KMS-11 (cell line): Measurements from ENCODE around the gene FBH1.
A peak's percentile ranks its signal among the peaks of the same experiment; 100 is the strongest.

Experiments used
- H2AFZ ChIP-seq: fragments of 200-600 bp; sonication (generic); 2 replicates; pipeline ENCODE4 v1.6.1; 2016; ENCODE audit warnings: antibody characterized with exemption, mixed run types, low read depth
- H3K27ac ChIP-seq: fragments of 200-600 bp; sonication (generic); 2 replicates; pipeline ENCODE4 v1.6.1; 2016; ENCODE audit warnings: mild to moderate bottlenecking, mixed run types
- H3K27me3 ChIP-seq: fragments of 200-600 bp; sonication (generic); 2 replicates; pipeline ENCODE4 v1.6.1; 2017; ENCODE audit warnings: mild to moderate bottlenecking, low read depth, mixed run types, moderate library complexity; ENCODE audit not compliant: insufficient read depth
- H3K36me3 ChIP-seq: fragments of 200-600 bp; sonication (generic); 2 replicates; pipeline ENCODE4 v1.6.1; 2017; ENCODE audit warnings: mild to moderate bottlenecking, mixed run types; ENCODE audit not compliant: insufficient read depth
- H3K4me1 ChIP-seq: fragments of 200-600 bp; sonication (generic); 2 replicates; pipeline ENCODE4 v1.6.1; 2016; ENCODE audit warnings: mild to moderate bottlenecking, low read depth, mixed run types; ENCODE audit not compliant: poor library complexity, severe bottlenecking
- H3K4me2 ChIP-seq: fragments of 200-600 bp; sonication (generic); 2 replicates; pipeline ENCODE4 v1.7.0; 2016; ENCODE audit warnings: mild to moderate bottlenecking, mixed run types
- H3K4me3 ChIP-seq: fragments of 200-600 bp; sonication (generic); IDR thresholded peaks from 2 replicates; pipeline ENCODE4 v1.6.1; 2017; ENCODE audit warnings: low read depth, low read length, mixed read lengths; ENCODE audit not compliant: insufficient read depth
- H3K79me2 ChIP-seq: fragments of 200-600 bp; sonication (generic); 2 replicates; pipeline ENCODE4 v1.6.1; 2016; ENCODE audit warnings: low read depth, mixed run types; ENCODE audit not compliant: insufficient read depth
- H3K9ac ChIP-seq: fragments of 200-600 bp; sonication (generic); 2 replicates; pipeline ENCODE4 v1.6.1; 2016; ENCODE audit warnings: mild to moderate bottlenecking, mixed run types
- H4K20me1 ChIP-seq: fragments of 200-600 bp; sonication (generic); 2 replicates; pipeline ENCODE4 v1.6.1; 2016; ENCODE audit warnings: mild to moderate bottlenecking, mixed run types; ENCODE audit not compliant: insufficient read depth
- TF ChIP-seq, protein P1 (sequence below): fragments of 200-600 bp; sonication (generic); conservative IDR thresholded peaks from 2 replicates; pipeline ENCODE4 v1.6.1; 2017; ENCODE audit warnings: low read depth, mild to moderate bottlenecking, antibody characterized with exemption, low read length, moderate library complexity, mixed read lengths

Gene FBH1

DNA sequence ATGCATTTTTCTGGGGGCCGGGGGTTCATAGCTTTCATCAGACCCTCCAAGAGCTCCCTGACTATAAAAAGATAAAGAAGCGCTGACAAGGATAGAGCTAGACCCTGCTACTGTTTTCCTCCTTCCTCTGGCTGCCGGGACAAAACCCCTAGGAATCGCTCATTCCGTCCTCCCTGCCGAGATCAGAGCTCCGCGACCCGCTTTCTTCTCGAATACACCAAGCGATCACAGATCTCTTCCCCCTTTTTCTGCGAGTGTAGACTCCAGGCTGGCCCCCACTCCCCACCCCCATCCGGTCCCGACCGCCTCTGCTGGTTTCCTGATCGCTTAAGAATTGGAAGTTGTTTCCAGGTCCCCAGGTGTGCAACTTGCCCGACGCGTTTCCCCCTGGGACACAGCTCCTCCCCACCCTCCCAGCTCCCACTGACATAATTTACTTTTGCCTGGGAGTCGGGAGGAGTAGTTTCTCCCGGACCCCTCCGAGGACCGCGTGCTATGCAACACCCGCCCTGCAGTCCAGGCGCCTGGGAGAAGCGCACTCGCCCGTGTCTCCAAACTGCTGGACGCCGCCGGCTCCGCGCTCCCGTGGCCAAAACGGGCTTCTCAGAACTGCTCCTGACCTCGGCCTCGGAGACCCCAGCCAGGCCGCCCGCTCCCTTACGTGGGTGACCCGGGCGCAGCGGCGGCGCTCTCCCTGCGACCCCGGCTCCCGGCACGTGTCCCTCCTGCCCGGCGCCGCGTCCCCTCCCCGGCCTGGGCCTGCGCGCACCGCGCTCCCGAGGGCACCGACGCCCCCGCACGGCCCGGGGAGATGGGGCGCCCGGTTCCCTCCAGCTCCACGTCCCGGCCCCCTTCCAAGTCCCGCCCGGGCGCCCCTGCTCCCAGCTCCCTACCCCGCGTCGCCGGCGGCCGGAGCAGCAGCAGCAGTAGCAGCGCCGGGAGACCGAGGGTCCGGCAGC is 86.7 kb downstream of the FBH1 start:
- Histone ChIP-seq H3K27ac (peak overlapping the region; percentile 92), H3K9ac (peak overlapping the region; percentile 95)

DNA sequence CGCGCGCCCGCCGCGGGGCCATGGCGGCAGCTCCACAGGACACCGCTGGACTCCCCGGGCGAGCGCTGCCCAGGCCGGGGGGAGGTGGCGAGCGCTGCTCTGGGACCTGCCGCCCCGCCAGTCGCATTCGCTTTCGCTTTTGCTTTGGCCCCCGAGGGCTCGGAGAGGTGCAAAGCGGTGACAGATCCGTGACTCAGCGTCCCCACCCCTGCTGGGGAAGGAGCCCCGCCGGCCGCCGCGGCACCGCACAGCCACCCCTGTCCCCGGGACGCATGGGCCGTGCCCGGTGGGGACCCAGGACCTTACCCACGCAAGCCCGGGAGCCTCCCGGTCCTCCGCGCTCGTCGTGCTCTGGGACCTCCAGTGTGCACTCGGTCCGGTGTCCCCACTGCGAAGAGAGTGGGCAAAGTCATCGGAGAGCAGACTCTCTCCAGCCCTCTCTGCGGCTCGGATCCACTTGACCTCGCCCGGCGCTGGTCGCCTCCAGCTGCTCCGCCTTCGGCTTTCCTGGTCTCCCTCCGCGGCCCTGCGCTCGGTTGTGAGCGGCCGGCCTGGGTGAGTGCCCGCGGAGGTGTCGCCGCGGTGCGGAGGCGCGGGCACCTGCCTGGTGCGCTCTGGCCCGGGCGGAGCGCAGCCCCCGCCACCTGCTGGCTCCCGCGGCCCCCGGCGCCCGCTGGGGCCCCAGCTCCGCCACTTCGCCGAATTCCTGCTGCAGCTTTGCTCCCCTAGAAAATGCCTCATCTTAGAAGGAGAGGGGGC is 87.6 kb downstream of the FBH1 start, which contains the start of gene IL15RA:
Gene IL15RA (minus strand): TSS at position 73 of the 759 bp plus-strand sequence. CDS start 51 bp downstream, at position 22.
- H3K4me1 ChIP-seq: peaks cover 33% of the 10 kb centered on the region
- H3K4me2 ChIP-seq: peak within 1 kb of the TSS; percentile 93
- no peak within 1 kb of the TSS for H3K4me3 ChIP-seq
- H3K27me3 ChIP-seq: no peaks in the 10 kb centered on the region
- peaks cover 35% of the 10 kb centered on the region for H3K79me2 ChIP-seq
- no peaks in the 10 kb centered on the region for H3K36me3 ChIP-seq
- peak within 1 kb of the TSS; percentile 95 for H3K9ac ChIP-seq
- peak within 1 kb of the TSS; percentile 92 for H3K27ac ChIP-seq
- TF ChIP-seq, protein P1, sequence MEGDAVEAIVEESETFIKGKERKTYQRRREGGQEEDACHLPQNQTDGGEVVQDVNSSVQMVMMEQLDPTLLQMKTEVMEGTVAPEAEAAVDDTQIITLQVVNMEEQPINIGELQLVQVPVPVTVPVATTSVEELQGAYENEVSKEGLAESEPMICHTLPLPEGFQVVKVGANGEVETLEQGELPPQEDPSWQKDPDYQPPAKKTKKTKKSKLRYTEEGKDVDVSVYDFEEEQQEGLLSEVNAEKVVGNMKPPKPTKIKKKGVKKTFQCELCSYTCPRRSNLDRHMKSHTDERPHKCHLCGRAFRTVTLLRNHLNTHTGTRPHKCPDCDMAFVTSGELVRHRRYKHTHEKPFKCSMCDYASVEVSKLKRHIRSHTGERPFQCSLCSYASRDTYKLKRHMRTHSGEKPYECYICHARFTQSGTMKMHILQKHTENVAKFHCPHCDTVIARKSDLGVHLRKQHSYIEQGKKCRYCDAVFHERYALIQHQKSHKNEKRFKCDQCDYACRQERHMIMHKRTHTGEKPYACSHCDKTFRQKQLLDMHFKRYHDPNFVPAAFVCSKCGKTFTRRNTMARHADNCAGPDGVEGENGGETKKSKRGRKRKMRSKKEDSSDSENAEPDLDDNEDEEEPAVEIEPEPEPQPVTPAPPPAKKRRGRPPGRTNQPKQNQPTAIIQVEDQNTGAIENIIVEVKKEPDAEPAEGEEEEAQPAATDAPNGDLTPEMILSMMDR: no peak
- H2AFZ ChIP-seq: peak within 1 kb of the TSS; percentile 92
- no peaks in the 10 kb centered on the region for H4K20me1 ChIP-seq

More for the DNA sequence above, 86.7 kb downstream of the FBH1 start:
- H3K27me3 ChIP-seq: no peaks in the 10 kb centered on the region
- H3K4me3 ChIP-seq: no peak overlapping the region
- H3K36me3 ChIP-seq: no peaks in the 10 kb centered on the region
- peak overlapping the region; percentile 92 for H2AFZ ChIP-seq
- peaks cover 44% of the 10 kb centered on the region for H3K79me2 ChIP-seq
- H3K4me2 ChIP-seq: peak overlapping the region; percentile 93
- peaks cover 33% of the 10 kb centered on the region for H3K4me1 ChIP-seq
- TF ChIP-seq, protein P1: no peak
- H4K20me1 ChIP-seq: no peaks in the 10 kb centered on the region

DNA sequence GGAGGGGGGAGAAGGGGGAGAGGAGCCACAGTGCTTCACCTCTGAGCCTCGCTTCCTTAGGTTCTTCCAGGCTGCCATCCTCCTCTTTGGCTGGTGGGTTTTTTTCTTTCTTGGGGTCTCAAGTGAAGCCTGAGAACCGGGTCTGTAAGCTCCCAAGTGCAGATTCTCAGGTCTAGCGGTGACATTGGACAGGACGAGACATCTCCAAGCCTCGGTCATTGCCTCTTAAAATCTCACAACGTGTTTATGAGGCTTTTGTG is 88.1 kb downstream of the FBH1 start:
- peaks cover 30% of the 10 kb centered on the region for H3K79me2 ChIP-seq
- TF ChIP-seq, protein P1: no peak
- H3K4me2 ChIP-seq: peak overlapping the region; percentile 93
- no peak overlapping the region for H3K4me3 ChIP-seq
- H3K27ac ChIP-seq: peak overlapping the region; percentile 92
- H3K9ac ChIP-seq: peak overlapping the region; percentile 95
- no peaks in the 10 kb centered on the region for H3K27me3 ChIP-seq
- peaks cover 33% of the 10 kb centered on the region for H3K4me1 ChIP-seq
- H3K36me3 ChIP-seq: no peaks in the 10 kb centered on the region
- peak overlapping the region; percentile 92 for H2AFZ ChIP-seq
- H4K20me1 ChIP-seq: no peaks in the 10 kb centered on the region

DNA sequence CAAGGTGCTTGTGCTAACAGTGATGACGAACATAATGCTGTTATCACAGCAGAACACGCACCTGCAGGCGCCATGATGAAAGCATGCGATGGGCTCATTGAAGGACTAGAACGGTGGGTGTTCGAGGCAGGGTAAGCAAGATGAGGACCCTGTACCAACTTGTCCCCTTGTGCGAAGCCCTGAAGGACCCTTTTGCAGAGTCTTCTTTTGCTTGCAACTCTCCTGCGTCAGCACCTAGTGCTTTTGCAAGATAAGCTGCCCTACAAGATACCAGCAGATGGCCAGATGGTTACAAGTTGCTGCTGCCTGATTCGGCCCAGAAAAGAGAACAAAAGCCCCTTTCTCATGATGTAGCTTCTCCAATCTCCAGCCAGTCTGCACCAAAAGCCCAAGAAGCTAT is 91.5 kb downstream of the FBH1 start:
- Histone ChIP-seq H3K4me1 (peaks cover 14% of the 10 kb centered on the region), H3K27me3 (no peaks in the 10 kb centered on the region), H3K79me2 (peaks cover 1% of the 10 kb centered on the region; the same call in 1 of the 2 replicates), H3K9ac (no peak overlapping the region), H3K4me3 (no peak overlapping the region), H3K4me2 (no peak overlapping the region), H2AFZ (no peak overlapping the region), H3K36me3 (no peaks in the 10 kb centered on the region), H3K27ac (no peak overlapping the region), H4K20me1 (no peaks in the 10 kb centered on the region)
- TF ChIP-seq, protein P1: no peak
